ENCODE measurements around the gene METTL14. TPM values are rescaled to one million over a fixed set of nuclear protein-coding genes. Genes with fewer than 3 reads are reported as not detected.

The METTL14 gene
- polyA plus RNA-seq, 3 donors, result 6.6 to 19.2 (median 8.2) TPM

DNA sequence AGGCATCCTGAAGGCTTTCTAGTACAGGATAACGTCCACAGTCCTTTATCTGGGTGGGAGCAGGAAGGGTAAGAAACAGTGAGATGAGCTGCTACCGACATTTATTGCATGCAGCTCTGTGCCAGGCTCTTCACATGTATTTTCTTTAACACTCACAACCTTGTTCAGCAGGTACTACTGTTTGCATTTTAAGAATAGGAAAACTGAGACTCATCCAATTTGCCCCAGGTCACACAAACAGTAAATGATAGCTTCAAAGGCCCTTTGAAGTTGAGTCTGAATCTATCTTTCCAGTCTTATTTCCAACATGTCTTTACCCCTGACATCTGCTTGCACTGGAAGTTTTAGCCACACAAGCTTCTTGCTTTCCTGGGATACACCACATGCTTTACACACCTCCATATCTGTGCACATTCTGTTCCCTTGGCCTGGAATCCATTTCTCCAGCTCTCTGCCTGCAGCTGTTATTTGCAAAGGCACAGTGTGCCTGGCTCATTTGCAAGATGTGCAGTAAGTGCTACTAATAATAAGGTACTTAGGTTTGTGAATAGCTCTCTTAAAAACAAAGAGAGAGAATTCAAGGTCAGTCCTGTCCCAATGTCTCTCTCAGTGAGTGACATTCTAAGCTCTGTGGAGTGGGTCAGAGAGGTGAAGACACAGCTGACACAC, 61.2 kb downstream of the METTL14 start:
- Histone ChIP-seq H3K4me2 (replicated peaks; ENCODE audit: extremely low read depth, low read length, poor library complexity, severe bottlenecking) (no peak overlapping the region), H2AFZ (ENCODE audit: insufficient read depth, low read depth, low read length, poor library complexity, severe bottlenecking) (no peak overlapping the region), H3K79me2 (ENCODE audit: insufficient read depth, low read length) (no peaks in the 10 kb centered on the region), H3K4me3 (replicated peaks in 1 of 3; ENCODE audit: low read depth in 2 of 3, low read length in 3 of 3) (no peak overlapping the region), H3K9ac (ENCODE audit: insufficient read depth, low read length, poor library complexity, severe bottlenecking) (no peak overlapping the region), H3K9me3 (replicated peaks in 1 of 2; ENCODE audit: control insufficient read depth in 1 of 2, insufficient read depth in 1 of 2, low read length in 2 of 2) (no peaks in the 10 kb centered on the region), H3K27ac (ENCODE audit: low read depth in 1 of 2, low read length in 2 of 2) (no peak overlapping the region), H3K4me1 (ENCODE audit: control insufficient read depth in 1 of 2, insufficient read depth in 2 of 2, low read length in 2 of 2) (no peaks in the 10 kb centered on the region), H3K36me3 (replicated peaks in 1 of 2; ENCODE audit: control insufficient read depth in 1 of 2, insufficient read depth in 2 of 2, low read length in 2 of 2) (peaks cover 65 to 95% of the 10 kb centered on the region in 2 donors), H3K27me3 (ENCODE audit: control insufficient read depth in 2 of 2, insufficient read depth in 2 of 2, low read length in 2 of 2) (no peaks in the 10 kb centered on the region), H4K20me1 (ENCODE audit: insufficient read depth, low read length) (no peaks in the 10 kb centered on the region)
- H3K36me3 Mint-ChIP-seq, result peaks cover 59 to 73% of the 10 kb centered on the region in 2 donors
- no peak for DNase-seq
- no peaks in the 10 kb centered on the region for H3K4me1 Mint-ChIP-seq
- TF ChIP-seq, protein P1, sequence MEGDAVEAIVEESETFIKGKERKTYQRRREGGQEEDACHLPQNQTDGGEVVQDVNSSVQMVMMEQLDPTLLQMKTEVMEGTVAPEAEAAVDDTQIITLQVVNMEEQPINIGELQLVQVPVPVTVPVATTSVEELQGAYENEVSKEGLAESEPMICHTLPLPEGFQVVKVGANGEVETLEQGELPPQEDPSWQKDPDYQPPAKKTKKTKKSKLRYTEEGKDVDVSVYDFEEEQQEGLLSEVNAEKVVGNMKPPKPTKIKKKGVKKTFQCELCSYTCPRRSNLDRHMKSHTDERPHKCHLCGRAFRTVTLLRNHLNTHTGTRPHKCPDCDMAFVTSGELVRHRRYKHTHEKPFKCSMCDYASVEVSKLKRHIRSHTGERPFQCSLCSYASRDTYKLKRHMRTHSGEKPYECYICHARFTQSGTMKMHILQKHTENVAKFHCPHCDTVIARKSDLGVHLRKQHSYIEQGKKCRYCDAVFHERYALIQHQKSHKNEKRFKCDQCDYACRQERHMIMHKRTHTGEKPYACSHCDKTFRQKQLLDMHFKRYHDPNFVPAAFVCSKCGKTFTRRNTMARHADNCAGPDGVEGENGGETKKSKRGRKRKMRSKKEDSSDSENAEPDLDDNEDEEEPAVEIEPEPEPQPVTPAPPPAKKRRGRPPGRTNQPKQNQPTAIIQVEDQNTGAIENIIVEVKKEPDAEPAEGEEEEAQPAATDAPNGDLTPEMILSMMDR (IDR thresholded peaks at IDR 0.05), result no peak
- intact Hi-C loops (cut with micrococcal nuclease), result no loop called here
- WGBS (ENCODE audit: insufficient coverage), result no CpG with 5 or more reads among the region's 2 CpGs
- H3K27ac Mint-ChIP-seq, result peak overlapping the region in 1 of 7 donors; percentile 18
- H3K4me3 Mint-ChIP-seq, result no peak overlapping the region
- H3K27me3 Mint-ChIP-seq (ENCODE audit: low read depth in 3 of 3), result no peaks in the 10 kb centered on the region
- H3K9me3 Mint-ChIP-seq, result no peaks in the 10 kb centered on the region

DNA sequence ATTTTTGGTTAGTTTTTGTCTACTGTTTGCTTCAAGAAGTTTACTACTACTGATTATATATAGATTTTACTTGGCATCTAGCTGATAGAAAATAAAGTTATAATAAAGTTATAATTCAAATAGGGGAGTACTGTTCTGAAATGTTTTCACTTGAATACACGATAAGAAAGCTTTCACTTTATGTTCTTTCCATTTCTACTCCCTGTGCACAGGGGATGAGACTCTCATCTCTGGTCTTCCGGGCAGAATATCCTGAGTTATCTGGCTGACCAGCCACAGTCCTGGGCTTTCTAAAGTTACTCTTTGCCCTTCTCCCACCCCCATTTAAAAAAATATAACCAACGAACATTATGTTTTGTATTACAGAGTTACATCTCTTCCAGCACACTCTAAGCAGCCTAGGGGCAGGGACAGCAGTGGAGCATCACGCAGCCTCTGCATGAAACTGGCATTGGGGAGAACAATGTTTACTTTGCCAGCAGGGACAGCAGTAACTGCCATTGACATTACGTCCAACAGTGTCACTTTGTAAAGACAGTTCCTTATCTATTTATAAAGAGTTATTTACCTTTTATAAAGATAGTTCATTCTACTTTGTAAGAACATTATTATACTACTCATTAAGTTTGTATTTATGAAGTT, 64.3 kb downstream of the METTL14 start:
- no peaks in the 10 kb centered on the region for H3K4me1 ChIP-seq (ENCODE audit: control insufficient read depth in 1 of 2, insufficient read depth in 2 of 2, low read length in 2 of 2)
- Mint-ChIP-seq H3K27me3 (ENCODE audit: low read depth in 3 of 3) (no peaks in the 10 kb centered on the region), H3K9me3 (no peaks in the 10 kb centered on the region), H3K4me3 (no peak overlapping the region), H3K4me1 (no peaks in the 10 kb centered on the region), H3K36me3 (peaks cover 62 to 73% of the 10 kb centered on the region in 2 donors), H3K27ac (no peak overlapping the region)
- no peak overlapping the region for H3K27ac ChIP-seq (ENCODE audit: low read depth in 1 of 2, low read length in 2 of 2)
- H3K27me3 ChIP-seq (ENCODE audit: control insufficient read depth in 2 of 2, insufficient read depth in 2 of 2, low read length in 2 of 2), result no peaks in the 10 kb centered on the region
- no peak overlapping the region for H3K4me3 ChIP-seq (replicated peaks in 1 of 3; ENCODE audit: low read depth in 2 of 3, low read length in 3 of 3)
- H3K9ac ChIP-seq (ENCODE audit: insufficient read depth, low read length, poor library complexity, severe bottlenecking), result no peak overlapping the region
- no peak for DNase-seq
- H3K4me2 ChIP-seq (replicated peaks; ENCODE audit: extremely low read depth, low read length, poor library complexity, severe bottlenecking), result no peak overlapping the region
- no peaks in the 10 kb centered on the region for H3K9me3 ChIP-seq (replicated peaks in 1 of 2; ENCODE audit: control insufficient read depth in 1 of 2, insufficient read depth in 1 of 2, low read length in 2 of 2)
- no peak overlapping the region for H2AFZ ChIP-seq (ENCODE audit: insufficient read depth, low read depth, low read length, poor library complexity, severe bottlenecking)
- intact Hi-C loops (cut with micrococcal nuclease), result no loop called here
- H3K36me3 ChIP-seq (replicated peaks in 1 of 2; ENCODE audit: control insufficient read depth in 1 of 2, insufficient read depth in 2 of 2, low read length in 2 of 2), result peaks cover 68 to 95% of the 10 kb centered on the region in 2 donors
- H4K20me1 ChIP-seq (ENCODE audit: insufficient read depth, low read length), result no peaks in the 10 kb centered on the region
- WGBS (ENCODE audit: insufficient coverage), result 100% methylated on average over 1 of the region's 5 CpGs
- TF ChIP-seq, protein P1 (IDR thresholded peaks at IDR 0.05), result no peak
- H3K79me2 ChIP-seq (ENCODE audit: insufficient read depth, low read length), result no peaks in the 10 kb centered on the region
